Mucosa of descending colon (tissue), 3 donors: ENCODE data around the gene NPEPL1. TPM values are rescaled to one million over a fixed set of nuclear protein-coding genes. Genes with fewer than 3 reads are reported as not detected.
A peak's percentile ranks its signal among the peaks of the same experiment; 100 is the strongest.

Source experiments
- ATAC-seq: fragments of 200-7000 bp; cut with Tn5 transposase; one replicate; pipeline ENCODE4 v1.9.1; 2020; ENCODE audit warnings: mild to moderate bottlenecking, moderate library complexity
- DNase-seq, 3 donors: peaks; one replicate each; pipeline ENCODE4 v3.0.0-alpha.2; 2020
- H3K36me3 ChIP-seq: fragments of 200-600 bp; one replicate; pipeline ENCODE4 v1.8.0; 2021; ENCODE audit warnings: low read depth, mild to moderate bottlenecking
- H3K4me1 ChIP-seq: fragments of 200-600 bp; one replicate; pipeline ENCODE4 v1.8.0; 2021; ENCODE audit warnings: low read depth, mild to moderate bottlenecking
- H3K4me3 ChIP-seq: fragments of 200-600 bp; one replicate; pipeline ENCODE4 v1.8.0; 2021; ENCODE audit warnings: mild to moderate bottlenecking
- H3K9me3 ChIP-seq: fragments of 200-600 bp; one replicate; pipeline ENCODE4 v1.8.0; 2021; ENCODE audit warnings: mild to moderate bottlenecking
- CTCF ChIP-seq: fragments of 200-600 bp; IDR thresholded peaks from one replicate; pipeline ENCODE4 v1.8.0; 2022; ENCODE audit warnings: antibody characterized with exemption, mild to moderate bottlenecking
- intact Hi-C, 2 donors: fragments of 100-400 bp; cut with DNase I in 1 of 2; cut with micrococcal nuclease in 1 of 2; formaldehyde crosslinking; loops; one replicate each; pipeline versions ENCODE4 v1.11.0 to v1.11.1; 2022; cut with DNase I, micrococcal nuclease
- total RNA-seq, 3 donors: library from RNA; stranded (reverse); fragmentation: NEBNext Ultra II Directional in 2 of 3; extraction: Animal tissue kit (Norgen Biotek cat#: 25700) in 2 of 3; gene quantifications; one replicate each; pipeline versions ENCODE4 v1.2.1 to v1.2.4, GENCODE V29; 2021 to 2023
- donor health status: DM: no; HTN: no; CAD: no; lungs with moderate emphysema.
- donor health status: DM: no; HTN: no; CAD: no.
- donor health status: DM: no; HTN: yes; CAD: no.

NPEPL1 gene
- total RNA-seq, 3 donors from 2014 or later, result 26.8 to 41.6 (median 30.8) TPM

- TF ChIP-seq CTCF, result no peak
- H3K9me3 ChIP-seq, result no peaks in the 10 kb centered on the region
- intact Hi-C loops, result no loop called here
- ATAC-seq (no peak), DNase-seq (no peak)
- no peak overlapping the region for H3K4me3 ChIP-seq
- peaks cover 18% of the 10 kb centered on the region for H3K4me1 ChIP-seq
- H3K36me3 ChIP-seq, result no peaks in the 10 kb centered on the region
Measured at GRCh38 chr20:58656831-58657230, 35.8 kb upstream of the NPEPL1 start.

GRCh38 chr20:58657262-58657661, 35.3 kb upstream of the NPEPL1 start:
- intact Hi-C loops, result no loop called here
- no peak overlapping the region for H3K4me3 ChIP-seq
- H3K4me1 ChIP-seq, result peaks cover 18% of the 10 kb centered on the region
- no peaks in the 10 kb centered on the region for H3K36me3 ChIP-seq
- ATAC-seq (no peak), DNase-seq (no peak)
- no peaks in the 10 kb centered on the region for H3K9me3 ChIP-seq
- TF ChIP-seq CTCF, result no peak

- DNase-seq (no peak), ATAC-seq (no peak)
- intact Hi-C loops, result no loop called here
- Histone ChIP-seq H3K9me3 (no peaks in the 10 kb centered on the region), H3K36me3 (no peaks in the 10 kb centered on the region), H3K4me3 (no peak overlapping the region), H3K4me1 (peaks cover 16% of the 10 kb centered on the region)
- TF ChIP-seq CTCF, result no peak
Measured at GRCh38 chr20:58657986-58658385, 34.6 kb upstream of the NPEPL1 start.

- ATAC-seq (no peak), DNase-seq (no peak)
- Histone ChIP-seq H3K36me3 (no peaks in the 10 kb centered on the region), H3K9me3 (no peaks in the 10 kb centered on the region), H3K4me1 (peaks cover 11% of the 10 kb centered on the region), H3K4me3 (no peak overlapping the region)
- no peak for TF ChIP-seq CTCF
- intact Hi-C loops, result no loop called here
Measured at GRCh38 chr20:58658760-58659159, 33.8 kb upstream of the NPEPL1 start.

GRCh38 chr20:58659841-58660240, 32.8 kb upstream of the NPEPL1 start:
- intact Hi-C loops, result no loop called here
- no peak for DNase-seq
- Histone ChIP-seq H3K36me3 (no peaks in the 10 kb centered on the region), H3K4me3 (no peak overlapping the region), H3K4me1 (peaks cover 5% of the 10 kb centered on the region), H3K9me3 (no peaks in the 10 kb centered on the region)
- no peak for TF ChIP-seq CTCF
- peak; percentile 47 for ATAC-seq
